HCT116 (cell line): Measurements from ENCODE around the gene SLC27A2. TPM values are rescaled to one million over a fixed set of nuclear protein-coding genes. Genes with fewer than 3 reads are reported as not detected.

Experiments used
- ATAC-seq: fragments of 200-7000 bp; cut with Tn5 transposase; 2 replicates; pipeline ENCODE4 v1.9.1; 2020; ENCODE audit warnings: mild to moderate bottlenecking, moderate library complexity
- BruUV-seq: library from RNA; stranded (reverse); fragments of 400-500 nt; replicated peaks from 2 replicates; lab custom pipeline; 2021; lab: Mats Ljungman, UMichigan
- CTCF ChIA-PET: fragments of 300-600 bp; sonication (Branson Sonifier 250); formaldehyde crosslinking; loops from one replicate; lab custom pipeline; 2021; ENCODE audit warnings: antibody characterized with exemption; lab: Charles Lee
- POLR2A ChIA-PET: fragments of 300-600, 350-600 bp; sonication (Branson Sonifier 250); formaldehyde crosslinking; loops from one replicate; lab custom pipeline; 2021; ENCODE audit warnings: antibody characterized with exemption; lab: Charles Lee
- RAD21 ChIA-PET, 2 experiments: fragments of 300-600 bp; sonication (Branson Sonifier 250); formaldehyde crosslinking; loops; one replicate each; lab custom pipeline; 2023; ENCODE audit warnings: low total read pairs in 2 of 2; ENCODE audit not compliant: uncharacterized antibody in 2 of 2, unreplicated experiment in 2 of 2, low non-redundant PET in 1 of 2; lab: Charles Lee
- DNase-seq: peaks from one replicate; pipeline ENCODE4 v3.0.0-alpha.2; 2010; ENCODE audit warnings: low read depth, low spot score
- H2AFZ ChIP-seq: fragments of 200-600 bp; shearing (Covaris generic), sonication (generic); 2 replicates; pipeline ENCODE4 v1.6.1; 2017; ENCODE audit warnings: low read depth, mixed run types, mixed read lengths, antibody characterized with exemption, low read length; ENCODE audit not compliant: poor library complexity, severe bottlenecking
- H3K27ac ChIP-seq: 2 replicates; pipeline ENCODE4 v1.5.1; 2012; ENCODE audit warnings: low read depth, low read length
- H3K27me3 ChIP-seq: fragments of 200-600 bp; sonication (generic); 2 replicates; pipeline ENCODE4 v1.6.1; 2016; ENCODE audit warnings: mixed run types, low read length, mixed read lengths; ENCODE audit not compliant: insufficient read depth
- H3K36me3 ChIP-seq, 2 experiments: fragments of 200-500 bp in 1 of 2; fragments of 200-600 bp in 1 of 2; sonication (Bioruptor generic) in 1 of 2; sonication (generic) in 1 of 2; 2 replicates each; pipeline versions ENCODE4 v1.5.1 to v1.6.1; 2014 to 2016; ENCODE audit warnings: low read length in 2 of 2, inconsistent platforms in 1 of 2, mixed read lengths in 1 of 2, mixed run types in 1 of 2; ENCODE audit not compliant: insufficient read depth in 2 of 2, control insufficient read depth in 1 of 2
- H3K4me1 ChIP-seq, 2 experiments: fragments of 200-600 bp in 1 of 2; sonication (generic) in 1 of 2; 2 replicates each; pipeline versions ENCODE4 v1.5.1 to v1.6.1; 2012 to 2017; ENCODE audit warnings: low read length in 2 of 2, inconsistent platforms in 1 of 2, mild to moderate bottlenecking in 1 of 2, mixed read lengths in 1 of 2, mixed run types in 1 of 2, moderate library complexity in 1 of 2; ENCODE audit not compliant: insufficient read depth in 2 of 2, control insufficient read depth in 1 of 2
- H3K4me2 ChIP-seq: fragments of 200-600 bp; sonication (generic); 2 replicates; pipeline ENCODE4 v1.6.1; 2017; ENCODE audit warnings: mixed run types, low read length, mixed read lengths
- H3K4me3 ChIP-seq, 2 experiments: fragments of 200-600 bp in 1 of 2; sonication (generic) in 1 of 2; replicated peaks in 1 of 2; 2 replicates each; pipeline ENCODE4 v1.5.1; 2011 to 2016; ENCODE audit warnings: low read length in 2 of 2, control low read depth in 1 of 2, low read depth in 1 of 2, mild to moderate bottlenecking in 1 of 2, mixed read lengths in 1 of 2, mixed run types in 1 of 2
- H3K79me2 ChIP-seq: fragments of 200-600 bp; sonication (generic); 2 replicates; pipeline ENCODE4 v1.6.1; 2017; ENCODE audit warnings: mild to moderate bottlenecking, mixed run types, low read length, moderate library complexity, mixed read lengths; ENCODE audit not compliant: insufficient read depth
- H3K9ac ChIP-seq: fragments of 200-600 bp; sonication (generic); 2 replicates; pipeline ENCODE4 v1.6.1; 2016; ENCODE audit warnings: low read length, mixed read lengths
- H3K9me2 ChIP-seq: fragments of 200-600 bp; sonication (generic), shearing (Covaris generic); 2 replicates; pipeline ENCODE4 v1.6.1; 2017; ENCODE audit warnings: mixed run types, mild to moderate bottlenecking, moderate library complexity; ENCODE audit not compliant: insufficient read depth
- H3K9me3 ChIP-seq, 2 experiments: fragments of 200-500 bp in 1 of 2; fragments of 200-600 bp in 1 of 2; sonication (Bioruptor generic) in 1 of 2; sonication (generic) in 1 of 2; 2 replicates each; pipeline ENCODE4 v1.6.1; 2014 to 2017; ENCODE audit warnings: low read length in 2 of 2, mixed read lengths in 2 of 2, inconsistent platforms in 1 of 2, low read depth in 1 of 2, mild to moderate bottlenecking in 1 of 2, mixed run types in 1 of 2, moderate library complexity in 1 of 2; ENCODE audit not compliant: control insufficient read depth in 1 of 2, insufficient read depth in 1 of 2
- H4K20me1 ChIP-seq: fragments of 200-600 bp; sonication (generic), shearing (Covaris generic); 2 replicates; pipeline ENCODE4 v1.6.1; 2017; ENCODE audit warnings: mixed run types, mild to moderate bottlenecking, moderate library complexity; ENCODE audit not compliant: insufficient read depth
- CBX3 ChIP-seq: IDR thresholded peaks from 2 replicates; pipeline ENCODE4 v1.6.1; 2012; ENCODE audit warnings: low read depth
- CEBPB ChIP-seq: IDR thresholded peaks from 2 replicates; pipeline ENCODE4 v1.6.1; 2012; ENCODE audit warnings: low read depth
- EGR1 ChIP-seq: IDR thresholded peaks from 2 replicates; pipeline ENCODE4 v1.6.1; 2012; ENCODE audit warnings: low read depth
- EZH2 ChIP-seq: fragments of 200-600 bp; sonication (generic); IDR thresholded peaks from 2 replicates; pipeline ENCODE4 v1.6.1; 2017; ENCODE audit warnings: antibody characterized with exemption, mixed run types
- EZH2phosphoT487 ChIP-seq: fragments of 200-600 bp; IDR thresholded peaks from 2 replicates; pipeline ENCODE4 v1.6.1; 2018; ENCODE audit warnings: antibody characterized with exemption, borderline replicate concordance
- FOSL1 ChIP-seq: IDR thresholded peaks from 2 replicates; pipeline ENCODE4 v1.6.1; 2012; ENCODE audit warnings: low read depth
- JUND ChIP-seq: IDR thresholded peaks from 2 replicates; pipeline ENCODE4 v1.6.1; 2012
- MAX ChIP-seq: IDR thresholded peaks from 2 replicates; pipeline ENCODE4 v1.6.1; 2012
- POLR2AphosphoS5 ChIP-seq: IDR thresholded peaks from 2 replicates; pipeline ENCODE4 v1.6.1; 2011; ENCODE audit warnings: mild to moderate bottlenecking, low read depth, low read length, moderate library complexity
- SRF ChIP-seq: IDR thresholded peaks from 2 replicates; pipeline ENCODE4 v1.6.1; 2012; ENCODE audit warnings: low read depth
- TCF7L2 ChIP-seq: IDR thresholded peaks from 2 replicates; pipeline ENCODE4 v1.7.0; 2011; ENCODE audit warnings: borderline replicate concordance, inconsistent platforms; ENCODE audit not compliant: insufficient read depth, insufficient read length; ENCODE audit errors: extremely low read depth
- intact Hi-C: fragments of 100-400 bp; cut with micrococcal nuclease; formaldehyde crosslinking; loops from 2 replicates; pipeline ENCODE4 v1.10.0; 2022
- total RNA-seq: library from RNA; stranded (reverse); gene quantifications from one replicate; pipeline ENCODE4 v1.2.1, GENCODE V29; 2021; ENCODE audit not compliant: unreplicated experiment
- TF ChIP-seq, protein P1 (sequence below), 3 experiments: fragments of 200-600 bp in 1 of 3; sonication (generic) in 1 of 3; IDR thresholded peaks in 2 of 3; conservative IDR thresholded peaks in 1 of 3; 2 replicates each; pipeline ENCODE4 v1.5.1; 2012 to 2017; ENCODE audit warnings: low read depth in 2 of 3, low read length in 2 of 3, antibody characterized with exemption in 1 of 3, borderline replicate concordance in 1 of 3, control low read depth in 1 of 3, mild to moderate bottlenecking in 1 of 3, mixed read lengths in 1 of 3, mixed run types in 1 of 3, moderate library complexity in 1 of 3; ENCODE audit not compliant: insufficient read depth in 1 of 3
- TF ChIP-seq, protein P2 (sequence below): IDR thresholded peaks from 2 replicates; pipeline ENCODE4 v1.6.1; 2011; ENCODE audit warnings: mild to moderate bottlenecking, low read length, moderate library complexity; ENCODE audit not compliant: insufficient replicate concordance; ENCODE audit errors: extremely low read depth

SLC27A2 gene
- total RNA-seq, 1 experiment from 2014 or later, result 14.0 TPM

- Histone ChIP-seq H4K20me1 (no peaks in the 10 kb centered on the region), H2AFZ (no peak overlapping the region), H3K27me3 (no peaks in the 10 kb centered on the region), H3K36me3 (no peaks in the 10 kb centered on the region; a peak in 1 of 4 replicates), H3K4me2 (no peak overlapping the region), H3K27ac (no peak overlapping the region), H3K79me2 (no peaks in the 10 kb centered on the region), H3K4me3 (no peak overlapping the region), H3K9me2 (no peaks in the 10 kb centered on the region), H3K4me1 (no peaks in the 10 kb centered on the region), H3K9me3 (no peaks in the 10 kb centered on the region), H3K9ac (no peak overlapping the region)
- RAD21 ChIA-PET, result no interaction called here
- no peak for ATAC-seq
- no peak for TF ChIP-seq CEBPB
- TF ChIP-seq, protein P1, sequence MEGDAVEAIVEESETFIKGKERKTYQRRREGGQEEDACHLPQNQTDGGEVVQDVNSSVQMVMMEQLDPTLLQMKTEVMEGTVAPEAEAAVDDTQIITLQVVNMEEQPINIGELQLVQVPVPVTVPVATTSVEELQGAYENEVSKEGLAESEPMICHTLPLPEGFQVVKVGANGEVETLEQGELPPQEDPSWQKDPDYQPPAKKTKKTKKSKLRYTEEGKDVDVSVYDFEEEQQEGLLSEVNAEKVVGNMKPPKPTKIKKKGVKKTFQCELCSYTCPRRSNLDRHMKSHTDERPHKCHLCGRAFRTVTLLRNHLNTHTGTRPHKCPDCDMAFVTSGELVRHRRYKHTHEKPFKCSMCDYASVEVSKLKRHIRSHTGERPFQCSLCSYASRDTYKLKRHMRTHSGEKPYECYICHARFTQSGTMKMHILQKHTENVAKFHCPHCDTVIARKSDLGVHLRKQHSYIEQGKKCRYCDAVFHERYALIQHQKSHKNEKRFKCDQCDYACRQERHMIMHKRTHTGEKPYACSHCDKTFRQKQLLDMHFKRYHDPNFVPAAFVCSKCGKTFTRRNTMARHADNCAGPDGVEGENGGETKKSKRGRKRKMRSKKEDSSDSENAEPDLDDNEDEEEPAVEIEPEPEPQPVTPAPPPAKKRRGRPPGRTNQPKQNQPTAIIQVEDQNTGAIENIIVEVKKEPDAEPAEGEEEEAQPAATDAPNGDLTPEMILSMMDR (IDR thresholded peaks at IDR 0.05 in 2 of 3, conservative IDR thresholded peaks at IDR 0.05 in 1 of 3; ENCODE audit: borderline replicate concordance in 1 of 3, insufficient read depth in 1 of 3, low read depth in 2 of 3, low read length in 2 of 3), result no peak
- TF ChIP-seq, protein P2, sequence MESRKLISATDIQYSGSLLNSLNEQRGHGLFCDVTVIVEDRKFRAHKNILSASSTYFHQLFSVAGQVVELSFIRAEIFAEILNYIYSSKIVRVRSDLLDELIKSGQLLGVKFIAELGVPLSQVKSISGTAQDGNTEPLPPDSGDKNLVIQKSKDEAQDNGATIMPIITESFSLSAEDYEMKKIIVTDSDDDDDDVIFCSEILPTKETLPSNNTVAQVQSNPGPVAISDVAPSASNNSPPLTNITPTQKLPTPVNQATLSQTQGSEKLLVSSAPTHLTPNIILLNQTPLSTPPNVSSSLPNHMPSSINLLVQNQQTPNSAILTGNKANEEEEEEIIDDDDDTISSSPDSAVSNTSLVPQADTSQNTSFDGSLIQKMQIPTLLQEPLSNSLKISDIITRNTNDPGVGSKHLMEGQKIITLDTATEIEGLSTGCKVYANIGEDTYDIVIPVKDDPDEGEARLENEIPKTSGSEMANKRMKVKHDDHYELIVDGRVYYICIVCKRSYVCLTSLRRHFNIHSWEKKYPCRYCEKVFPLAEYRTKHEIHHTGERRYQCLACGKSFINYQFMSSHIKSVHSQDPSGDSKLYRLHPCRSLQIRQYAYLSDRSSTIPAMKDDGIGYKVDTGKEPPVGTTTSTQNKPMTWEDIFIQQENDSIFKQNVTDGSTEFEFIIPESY, result no peak
- TF ChIP-seq FOSL1, result no peak
- TF ChIP-seq EZH2phosphoT487, result no peak
- TF ChIP-seq TCF7L2, result no peak
- TF ChIP-seq SRF, result no peak
- TF ChIP-seq POLR2AphosphoS5, result no peak
- no peak for TF ChIP-seq EZH2
- TF ChIP-seq CBX3, result no peak
- TF ChIP-seq JUND, result no peak
- no peak for TF ChIP-seq EGR1
- no peak for TF ChIP-seq MAX
- intact Hi-C loops, result no loop called here
- no peak for DNase-seq
- CTCF ChIA-PET, result no interaction called here
- BruUV-seq, result no TSS peak
- POLR2A ChIA-PET, result no interaction called here
Observed at GRCh38 chr15:50232791-50233190, 50.8 kb downstream of the SLC27A2 start.
